GM04504 (cell line): ENCODE measurements around the gene KIAA1549.
"Not testable (repeated sequence)": the region's sequence is repeated elsewhere in the genome, so short reads cannot be mapped to it uniquely, and the experiment has no call there.

Source experiments
- DNase-seq: peaks from one replicate; pipeline ENCODE4 v3.0.0-alpha.2; 2012; ENCODE audit warnings: low read depth

The KIAA1549 gene

GRCh38 chr7:138941545-138941944 is 39.6 kb downstream of the KIAA1549 start:
- no peak for DNase-seq

- not testable (repeated sequence) for DNase-seq
These were observed 40.6 kb downstream of the KIAA1549 start for GRCh38 chr7:138940602-138941001.

- no peak for DNase-seq
These were observed 43.7 kb downstream of the KIAA1549 start for GRCh38 chr7:138937484-138937883.

GRCh38 chr7:138935465-138936011 is 45.7 kb downstream of the KIAA1549 start:
- DNase-seq = peak; percentile 75

- DNase-seq = no peak
These were observed 46.3 kb downstream of the KIAA1549 start for GRCh38 chr7:138934861-138935260.

GRCh38 chr7:138934367-138934766 is 46.8 kb downstream of the KIAA1549 start:
- DNase-seq = no peak

- no peak for DNase-seq
These were observed 48.3 kb downstream of the KIAA1549 start for GRCh38 chr7:138932870-138933269.

- no peak for DNase-seq
These were observed 48.8 kb downstream of the KIAA1549 start for GRCh38 chr7:138932427-138932826.

GRCh38 chr7:138929969-138930368 is 51.2 kb downstream of the KIAA1549 start:
- no peak for DNase-seq

- DNase-seq = no peak
These were observed 55.0 kb downstream of the KIAA1549 start for GRCh38 chr7:138926241-138926612.

GRCh38 chr7:138924501-138925225 is 56.5 kb downstream of the KIAA1549 start:
- DNase-seq = no peak

GRCh38 chr7:138921277-138921676 is 59.9 kb downstream of the KIAA1549 start:
- DNase-seq = no peak

GRCh38 chr7:138919911-138920310 is 61.3 kb downstream of the KIAA1549 start:
- no peak for DNase-seq

GRCh38 chr7:138919216-138919615 is 62.0 kb downstream of the KIAA1549 start:
- no peak for DNase-seq

- DNase-seq = no peak
These were observed 62.4 kb downstream of the KIAA1549 start for GRCh38 chr7:138918756-138919155.

- DNase-seq = no peak
These were observed 63.0 kb downstream of the KIAA1549 start for GRCh38 chr7:138918176-138918575.

- no peak for DNase-seq
These were observed 63.4 kb downstream of the KIAA1549 start for GRCh38 chr7:138917771-138918170.

GRCh38 chr7:138916731-138917130 is 64.5 kb downstream of the KIAA1549 start:
- DNase-seq = no peak

GRCh38 chr7:138916275-138916674 is 64.9 kb downstream of the KIAA1549 start:
- no peak for DNase-seq

GRCh38 chr7:138913783-138914182 is 67.4 kb downstream of the KIAA1549 start:
- no peak for DNase-seq

GRCh38 chr7:138911007-138911406 is 70.2 kb downstream of the KIAA1549 start:
- no peak for DNase-seq

- no peak for DNase-seq
These were observed 73.3 kb downstream of the KIAA1549 start for GRCh38 chr7:138907850-138908249.

- no peak for DNase-seq
These were observed 73.9 kb downstream of the KIAA1549 start for GRCh38 chr7:138907201-138907847.
